ENCODE data around the gene SLIT3.

Gene SLIT3

DNA sequence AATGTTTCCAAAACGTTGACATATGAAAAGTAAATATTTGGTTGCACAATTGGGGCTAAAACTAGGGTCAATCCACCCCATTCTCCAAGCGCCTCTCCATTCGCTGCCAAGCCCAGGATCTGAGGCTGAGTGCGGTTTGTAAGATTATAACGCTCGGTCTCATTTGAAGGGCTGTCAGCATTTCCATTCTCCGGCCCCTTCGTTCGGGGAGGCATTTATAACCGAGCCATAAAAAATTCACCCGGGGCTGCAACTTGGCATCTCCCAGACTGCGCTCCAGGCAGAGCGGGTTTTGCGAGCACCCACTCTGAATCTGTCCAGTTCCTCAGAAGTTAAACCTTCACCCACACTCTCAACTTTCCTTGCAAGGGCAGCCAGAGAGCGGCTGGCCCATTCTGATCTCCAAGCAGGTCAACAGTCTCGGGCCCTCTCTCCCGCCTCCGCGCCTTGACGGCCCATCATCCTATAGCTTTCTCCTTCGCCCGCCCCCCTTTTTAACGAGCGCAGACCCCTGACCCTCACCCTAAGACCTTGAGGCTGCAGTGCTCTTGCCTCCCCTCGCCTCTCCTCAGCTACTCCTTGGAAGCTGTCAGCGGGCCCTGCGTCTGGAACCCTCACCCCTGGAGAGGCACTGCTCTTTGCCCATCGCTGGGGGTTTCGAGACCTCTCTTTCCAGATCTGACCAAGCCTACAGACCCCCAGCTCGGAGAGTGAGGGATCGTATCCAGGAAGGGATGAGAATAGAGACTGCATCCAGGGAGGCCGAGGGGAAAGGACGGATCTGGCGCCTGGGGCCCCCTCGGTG lies 1.1 kb downstream of the SLIT3 start:
- no peak for DNase-seq (ENCODE audit: low read depth, low spot score)

DNA sequence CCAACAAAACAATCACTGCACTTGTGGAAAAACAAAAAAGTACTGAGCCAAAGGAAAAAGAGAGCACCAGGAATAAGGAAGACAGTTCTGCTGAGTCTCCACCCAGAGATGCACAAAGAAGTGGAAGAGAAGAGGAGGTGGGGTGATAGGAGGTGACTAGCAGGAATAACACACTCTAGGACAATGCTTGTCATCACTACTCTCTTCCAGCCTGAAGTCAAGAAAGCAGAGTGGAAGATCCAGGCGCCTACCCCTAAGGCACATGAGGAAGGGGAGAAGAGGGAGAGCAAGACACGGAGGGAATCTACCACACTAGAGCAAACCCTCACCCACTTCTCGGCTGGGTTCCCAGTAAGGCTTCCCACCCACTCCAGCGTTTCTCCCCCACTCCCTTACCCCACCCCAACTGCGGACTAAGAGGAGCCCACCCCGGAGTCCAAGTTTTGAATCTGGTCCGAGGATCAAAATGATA lies 1.7 kb downstream of the SLIT3 start:
- DNase-seq (ENCODE audit: low read depth, low spot score) = no peak

GRCh38 chr5:169298193-169298592 lies 2.7 kb downstream of the SLIT3 start:
- no peak for DNase-seq (ENCODE audit: low read depth, low spot score)

GRCh38 chr5:169296419-169297143 lies 4.4 kb downstream of the SLIT3 start:
- DNase-seq (ENCODE audit: low read depth, low spot score) = no peak

DNA sequence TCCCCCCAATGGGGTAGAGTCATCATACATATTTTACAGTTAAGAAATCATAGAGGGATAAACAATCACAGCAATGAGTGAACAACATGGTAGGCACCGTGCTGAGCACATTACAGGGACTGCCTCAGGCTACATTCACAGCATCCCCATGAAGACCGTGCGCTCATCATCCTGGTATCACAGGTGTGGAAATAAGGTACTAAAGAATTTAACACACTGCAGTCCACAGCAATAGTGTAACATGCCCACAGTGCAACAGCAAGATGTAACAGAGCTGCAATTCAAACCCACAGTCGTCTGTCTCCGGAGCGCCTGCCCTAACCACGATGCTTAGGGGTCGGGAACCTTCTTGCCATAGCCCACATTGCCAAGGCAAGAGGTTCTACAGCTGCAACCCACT lies 5.6 kb downstream of the SLIT3 start:
- DNase-seq (ENCODE audit: low read depth, low spot score) = no peak

GRCh38 chr5:169294621-169295020 lies 6.3 kb downstream of the SLIT3 start:
- no peak for DNase-seq (ENCODE audit: low read depth, low spot score)

- DNase-seq (ENCODE audit: low read depth, low spot score) = no peak
These were observed 9.1 kb downstream of the SLIT3 start for GRCh38 chr5:169291877-169292276.

DNA sequence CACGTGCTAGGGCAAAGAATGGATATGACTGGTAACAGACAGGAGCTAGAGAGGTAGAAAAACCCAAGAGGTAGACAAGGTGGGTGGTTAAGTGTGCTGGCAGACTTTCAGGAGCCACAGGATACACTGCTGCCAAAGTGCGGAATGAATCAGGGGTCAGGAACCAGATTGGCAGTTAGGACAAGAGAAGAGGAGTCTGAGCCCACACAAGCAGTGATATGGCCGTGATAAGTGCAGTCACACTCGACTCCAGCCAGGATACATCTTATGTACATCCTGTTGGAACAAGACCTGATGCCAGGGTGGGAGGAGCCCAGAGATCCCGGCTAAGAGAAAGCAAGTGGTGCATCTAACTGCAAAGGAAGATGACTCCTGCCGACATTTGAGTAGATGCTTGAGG lies 10.0 kb downstream of the SLIT3 start:
- no peak for DNase-seq (ENCODE audit: low read depth, low spot score)

- no peak for DNase-seq (ENCODE audit: low read depth, low spot score)
These were observed 11.4 kb downstream of the SLIT3 start for GRCh38 chr5:169289520-169289919.

DNA sequence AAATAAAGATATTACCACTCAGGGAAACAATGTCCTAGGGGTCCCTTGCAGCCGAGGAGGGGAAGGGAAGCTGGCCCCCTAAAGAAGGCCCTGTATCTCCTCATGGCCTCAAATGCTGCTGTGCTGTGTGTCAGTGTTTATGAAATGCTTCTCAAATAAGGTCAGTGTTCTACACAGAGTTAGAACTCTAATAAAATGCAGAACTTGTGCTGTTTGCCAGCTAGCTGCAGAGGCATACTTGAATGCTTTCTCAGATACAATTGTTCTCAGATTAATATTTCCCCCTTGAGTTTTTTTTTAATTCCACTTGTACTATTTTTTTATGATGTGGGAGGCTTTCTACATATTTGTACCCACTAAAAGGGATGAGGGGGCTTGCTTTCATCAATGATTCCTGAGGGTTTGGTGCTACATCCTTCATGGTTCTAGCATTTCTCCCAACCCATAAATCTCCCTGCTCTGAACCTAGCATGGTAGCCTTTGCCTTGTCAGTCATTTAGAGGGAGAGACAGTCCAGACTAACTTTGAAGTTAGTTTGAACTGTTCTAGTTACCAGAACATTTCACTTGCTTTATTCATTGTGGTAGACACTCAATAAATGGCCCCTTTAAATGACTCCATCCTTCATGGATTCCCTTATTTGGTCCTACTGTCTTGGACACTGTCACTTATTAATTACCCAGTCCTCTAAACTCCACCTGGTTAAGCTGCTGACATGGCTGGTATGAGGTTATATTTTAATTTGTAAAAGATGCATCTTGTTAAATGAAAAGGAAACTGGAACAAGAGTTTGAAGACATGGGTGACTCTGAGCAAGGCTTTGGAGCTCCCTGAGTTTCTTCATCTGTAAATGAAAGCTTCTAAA lies 12.6 kb downstream of the SLIT3 start:
- no peak for DNase-seq (ENCODE audit: low read depth, low spot score)

GRCh38 chr5:169287529-169287928 lies 13.4 kb downstream of the SLIT3 start:
- DNase-seq (ENCODE audit: low read depth, low spot score) = no peak

DNA sequence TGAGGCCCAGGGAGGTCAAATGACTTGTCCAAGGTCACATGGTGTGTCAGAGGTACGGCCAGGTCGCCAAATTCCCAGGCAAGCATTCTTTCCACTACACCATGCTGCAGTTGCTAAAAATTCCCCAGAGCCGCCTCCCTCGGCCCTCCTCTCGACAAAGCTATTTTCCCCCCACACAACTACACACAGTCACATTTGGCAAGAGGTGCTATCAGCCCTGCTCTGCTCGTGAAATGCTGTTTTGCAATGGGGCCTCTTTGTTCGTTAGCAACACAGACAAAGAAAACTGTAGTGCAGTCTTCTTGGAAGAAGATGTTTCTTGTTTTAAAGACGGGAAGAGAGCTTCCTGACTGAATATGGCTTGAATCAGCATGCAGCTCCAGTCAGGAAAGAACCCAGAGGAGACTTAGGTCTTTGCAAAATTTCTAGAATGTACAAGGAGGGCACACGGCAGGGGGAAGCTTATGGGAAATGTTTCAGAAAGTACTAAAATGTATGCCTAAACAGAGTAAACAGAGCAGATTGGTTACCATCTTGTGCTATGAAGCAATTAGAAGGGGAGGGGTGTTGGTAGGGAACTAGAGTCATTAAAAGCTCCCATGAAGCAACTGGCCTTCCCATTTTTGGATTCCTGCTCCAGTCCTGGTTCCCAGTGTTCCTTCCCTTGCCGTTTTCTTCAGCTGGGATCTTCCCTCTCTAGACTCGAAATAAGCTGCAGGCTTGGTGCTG lies 14.2 kb downstream of the SLIT3 start:
- no peak for DNase-seq (ENCODE audit: low read depth, low spot score)

GRCh38 chr5:169283887-169284286 lies 17.1 kb downstream of the SLIT3 start:
- no peak for DNase-seq (ENCODE audit: low read depth, low spot score)

DNA sequence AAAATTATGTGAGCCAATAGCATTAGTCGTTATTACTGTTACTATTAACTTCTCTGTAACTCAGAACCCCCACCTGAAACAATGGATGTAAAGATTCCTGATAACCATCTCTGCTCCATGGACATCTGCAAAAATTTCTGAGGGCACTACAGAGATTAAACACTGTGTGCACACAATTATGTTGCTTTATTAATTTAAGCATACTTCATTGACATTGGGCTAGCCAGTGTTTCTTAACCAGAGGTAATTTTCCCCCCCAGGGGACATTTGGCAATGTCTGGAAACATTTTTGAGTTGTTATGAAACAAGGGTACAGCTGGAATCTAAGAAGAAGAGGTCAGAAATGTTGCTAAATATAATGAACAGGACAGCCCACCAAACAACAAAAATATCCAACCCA lies 19.3 kb downstream of the SLIT3 start:
- no peak for DNase-seq (ENCODE audit: low read depth, low spot score)

DNA sequence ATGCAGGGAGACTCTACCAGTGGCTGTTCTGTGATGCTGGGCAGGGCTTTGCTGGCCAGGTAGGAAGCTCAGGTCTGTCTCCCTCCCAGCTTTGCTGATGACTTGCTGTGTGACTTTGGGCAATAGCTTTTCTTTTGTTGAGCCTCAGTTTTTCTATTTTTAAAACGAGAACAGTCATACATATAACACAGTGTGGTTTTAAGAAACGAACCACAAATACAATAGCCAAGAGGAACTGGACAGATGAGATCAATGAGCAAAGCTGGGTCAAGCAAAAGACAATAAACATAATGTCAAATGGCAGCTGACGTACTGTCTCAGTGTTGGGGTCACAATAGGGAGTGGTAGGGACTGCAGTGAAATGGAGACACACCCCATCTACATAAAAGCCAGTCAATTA lies 20.2 kb downstream of the SLIT3 start:
- DNase-seq (ENCODE audit: low read depth, low spot score) = no peak

DNA sequence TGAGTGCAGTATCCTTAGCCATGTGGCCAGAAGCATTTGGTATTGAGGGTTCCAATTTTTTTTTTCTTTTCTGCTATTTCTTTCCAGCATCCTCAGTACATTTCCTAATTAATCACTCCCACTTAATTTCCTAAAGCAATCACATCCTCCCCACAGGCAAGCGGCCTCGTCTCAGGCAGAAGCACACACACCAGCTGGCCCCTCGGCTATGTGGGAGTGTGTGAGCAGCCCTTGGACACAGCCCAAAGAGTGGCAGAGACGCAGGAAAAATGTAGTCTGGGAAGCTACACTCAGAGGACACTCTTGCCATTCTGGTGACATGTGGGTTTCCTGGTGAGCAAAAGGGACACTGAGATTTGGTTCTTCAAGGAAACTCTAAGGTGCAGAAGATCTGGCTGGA lies 20.7 kb downstream of the SLIT3 start:
- no peak for DNase-seq (ENCODE audit: low read depth, low spot score)

GRCh38 chr5:169279125-169279524 lies 21.8 kb downstream of the SLIT3 start:
- no peak for DNase-seq (ENCODE audit: low read depth, low spot score)

DNA sequence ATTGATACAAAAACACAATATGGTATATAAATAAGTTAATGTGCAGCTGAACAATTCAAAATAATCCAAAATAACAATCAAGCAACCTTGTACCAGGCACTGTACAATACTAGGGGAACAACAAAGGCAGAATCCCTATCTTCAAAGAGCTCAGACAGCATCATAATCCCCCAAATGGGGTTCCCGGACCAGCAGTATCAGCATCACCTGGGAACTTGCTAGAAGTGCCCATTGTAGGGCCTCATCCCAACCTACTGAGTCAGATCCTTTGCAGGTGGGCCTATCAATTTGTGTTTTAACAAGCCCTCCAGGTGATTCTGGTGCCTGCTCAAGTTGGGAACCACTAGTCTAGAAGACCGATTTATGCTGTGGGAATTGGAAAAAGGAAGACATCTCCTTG lies 27.1 kb downstream of the SLIT3 start:
- no peak for DNase-seq (ENCODE audit: low read depth, low spot score)

- DNase-seq (ENCODE audit: low read depth, low spot score) = no peak
These were observed 27.5 kb downstream of the SLIT3 start for GRCh38 chr5:169273451-169273850.

- DNase-seq (ENCODE audit: low read depth, low spot score) = no peak
These were observed 28.1 kb downstream of the SLIT3 start for GRCh38 chr5:169272731-169273427.

- DNase-seq (ENCODE audit: low read depth, low spot score) = no peak
These were observed 28.8 kb downstream of the SLIT3 start for GRCh38 chr5:169272111-169272510.

Data from smooth muscle cell of the brain vasculature (primary cell).